ENCODE measurements around the gene AIRE.

GRCh38 chr21:44312089-44312488 lies 26.4 kb downstream of the AIRE start:
- no peak for TF ChIP-seq POLR2A (IDR thresholded peaks at IDR 0.05; ENCODE audit: low read length)
- no peak for TF ChIP-seq GATA1 (IDR thresholded peaks at IDR 0.05; ENCODE audit: low read depth, low read length)
